LHCN-M2 (cell line): ENCODE data around the gene TBL2. TPM values are rescaled to one million over a fixed set of nuclear protein-coding genes. Genes with fewer than 3 reads are reported as not detected.
"Not testable (repeated sequence)": the region's sequence is repeated elsewhere in the genome, so short reads cannot be mapped to it uniquely, and the experiment has no call there.

Source experiments
- DNase-seq: peaks from one replicate; pipeline ENCODE4 v3.0.0-alpha.2; 2012; ENCODE audit warnings: low read depth
- polyA plus RNA-seq: library from polyadenylated mRNA; unstranded; fragments of >200 nt; gene quantifications from one replicate; pipeline ENCODE4 v1.2.1, GENCODE V29; 2012; ENCODE audit warnings: missing spikeins
- total RNA-seq: library from RNA; depleted of rRNA; stranded (reverse); fragments of >200 nt; gene quantifications from 2 replicates; pipeline ENCODE4 v1.2.3, GENCODE V29; 2014; rRNA removed

The TBL2 gene, protein sequence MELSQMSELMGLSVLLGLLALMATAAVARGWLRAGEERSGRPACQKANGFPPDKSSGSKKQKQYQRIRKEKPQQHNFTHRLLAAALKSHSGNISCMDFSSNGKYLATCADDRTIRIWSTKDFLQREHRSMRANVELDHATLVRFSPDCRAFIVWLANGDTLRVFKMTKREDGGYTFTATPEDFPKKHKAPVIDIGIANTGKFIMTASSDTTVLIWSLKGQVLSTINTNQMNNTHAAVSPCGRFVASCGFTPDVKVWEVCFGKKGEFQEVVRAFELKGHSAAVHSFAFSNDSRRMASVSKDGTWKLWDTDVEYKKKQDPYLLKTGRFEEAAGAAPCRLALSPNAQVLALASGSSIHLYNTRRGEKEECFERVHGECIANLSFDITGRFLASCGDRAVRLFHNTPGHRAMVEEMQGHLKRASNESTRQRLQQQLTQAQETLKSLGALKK
- total RNA-seq = 147 and 171 TPM in 2 replicates
- 54.2 TPM for polyA plus RNA-seq

GRCh38 chr7:73578342-73579128, at the start of gene TBL2:
Gene TBL2, minus strand, starts transcription at chr7:73578579. Its CDS starts 30 bp downstream, at chr7:73578549.
- peak; percentile 98 for DNase-seq

- DNase-seq = peak; percentile 50
Measured at GRCh38 chr7:73626814-73627213, 48.4 kb upstream of the TBL2 start.

DNA sequence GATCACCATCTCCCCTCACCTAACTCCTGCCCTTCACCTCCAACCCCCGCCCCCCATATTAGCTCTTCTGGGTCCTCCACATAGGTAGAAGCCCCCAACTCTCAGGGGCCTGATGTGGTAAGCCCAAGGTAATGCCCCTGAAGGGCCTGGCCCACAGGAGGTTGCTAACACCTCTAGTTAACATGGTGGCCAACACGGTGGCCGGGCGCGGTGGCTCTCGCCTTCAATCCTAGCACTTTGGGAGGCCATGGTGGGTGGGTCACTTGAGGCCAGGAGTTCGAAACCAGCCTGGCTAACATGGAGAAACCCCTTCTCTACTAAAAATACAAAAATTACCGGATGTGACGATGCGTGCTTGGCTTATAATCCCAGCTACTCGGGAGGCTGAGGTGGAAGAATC, 46.9 kb upstream of the TBL2 start:
- DNase-seq = no peak

- no peak for DNase-seq
Measured at GRCh38 chr7:73624669-73625001, 46.3 kb upstream of the TBL2 start.

DNA sequence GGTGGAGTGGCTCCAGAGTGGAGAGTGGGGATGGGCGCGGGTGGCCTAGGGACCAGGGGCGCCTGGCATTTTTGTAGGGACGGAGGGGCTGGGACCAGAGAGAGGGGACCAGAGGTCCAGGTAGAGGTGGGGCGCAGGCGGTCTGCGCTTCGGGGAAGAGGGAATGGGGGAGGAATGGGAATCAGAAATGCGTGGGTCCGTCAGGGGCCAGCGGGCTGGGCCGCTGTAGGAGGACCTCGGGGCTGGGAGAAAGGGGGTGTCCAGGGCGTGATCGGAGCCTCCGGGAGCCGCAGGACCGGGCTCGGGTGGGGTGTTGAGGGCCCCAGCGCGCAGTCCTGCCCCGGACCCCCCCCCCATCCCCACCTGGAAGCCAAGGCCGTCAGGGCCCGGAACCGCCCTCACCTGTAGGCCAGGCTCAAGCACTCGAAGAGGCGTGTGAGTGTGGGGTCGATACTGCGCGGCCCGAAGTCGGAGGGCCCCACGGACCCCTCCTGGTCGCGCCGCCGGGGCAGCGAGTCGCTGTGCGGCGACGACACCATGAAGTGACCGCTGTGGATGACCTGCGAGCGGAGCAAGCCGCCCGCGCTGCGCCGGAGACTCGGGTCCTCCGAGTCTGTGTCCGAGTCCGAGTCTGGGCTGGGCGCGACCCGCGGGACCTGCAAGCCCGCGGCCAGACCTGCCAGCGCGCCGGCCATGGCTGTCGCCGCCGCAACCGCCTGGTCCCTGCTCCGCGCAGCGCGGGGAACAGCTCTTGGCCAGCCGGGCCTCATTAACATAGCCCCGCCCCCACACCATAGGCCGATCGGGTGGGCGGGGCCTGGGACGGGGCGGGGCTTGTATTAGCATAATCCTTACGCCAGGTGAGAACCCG, 45.7 kb upstream of the TBL2 start, which contains the start of gene MLXIPL:
Gene MLXIPL (minus strand): TSS at position 725 of the 871 bp plus-strand sequence. CDS start 30 bp downstream, at position 695.
- DNase-seq = peak; percentile 29

DNA sequence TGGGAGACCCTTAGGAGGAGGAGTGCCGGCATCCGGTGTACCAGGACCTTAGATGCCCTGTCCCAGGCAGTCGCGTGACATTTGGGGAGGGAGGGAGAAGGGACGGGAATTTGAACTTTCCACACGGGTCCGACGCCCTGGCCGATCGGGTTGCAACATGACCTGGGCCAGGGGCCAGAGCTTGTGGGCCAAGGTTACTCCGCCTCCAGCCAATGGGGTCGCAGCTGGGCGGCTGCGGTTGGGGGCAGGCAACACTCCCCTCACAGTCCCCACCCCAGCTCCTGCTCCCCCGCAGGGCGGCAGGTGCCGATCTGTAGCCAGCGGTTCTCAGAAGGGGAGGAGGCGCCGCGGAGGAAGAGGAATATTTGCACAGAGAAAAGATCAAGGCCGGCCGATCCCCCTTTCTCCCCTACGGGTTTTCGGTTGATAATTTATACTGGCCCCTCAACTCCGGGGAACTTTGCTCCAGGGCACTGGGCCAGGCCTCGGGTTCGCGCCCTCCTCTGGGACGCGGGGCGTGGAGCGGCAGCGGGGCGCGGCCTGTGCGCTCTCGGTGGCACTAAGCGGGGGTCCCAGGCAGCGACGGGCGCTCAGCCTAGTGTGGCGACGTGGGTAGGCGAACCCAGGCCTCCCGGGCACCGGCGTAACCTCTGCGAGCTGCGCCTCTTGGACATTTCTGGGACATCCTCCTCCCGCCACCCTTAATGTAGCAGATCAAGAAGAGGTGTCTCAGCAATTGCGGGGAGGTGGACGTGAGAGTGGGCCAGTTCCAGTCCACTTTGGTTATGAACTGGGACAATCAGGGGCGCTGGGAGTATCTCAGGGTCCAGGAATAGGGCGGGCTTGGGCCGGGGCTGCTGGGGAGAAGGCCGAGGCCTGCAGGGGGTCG, 44.8 kb upstream of the TBL2 start:
- no peak for DNase-seq

GRCh38 chr7:73622527-73622908, 44.1 kb upstream of the TBL2 start:
- DNase-seq = no peak

- no peak for DNase-seq
Measured at GRCh38 chr7:73621168-73622063, 43.0 kb upstream of the TBL2 start.

GRCh38 chr7:73619394-73619793, 41.0 kb upstream of the TBL2 start:
- DNase-seq = not testable (repeated sequence)

GRCh38 chr7:73618538-73618937, 40.2 kb upstream of the TBL2 start:
- no peak for DNase-seq

DNA sequence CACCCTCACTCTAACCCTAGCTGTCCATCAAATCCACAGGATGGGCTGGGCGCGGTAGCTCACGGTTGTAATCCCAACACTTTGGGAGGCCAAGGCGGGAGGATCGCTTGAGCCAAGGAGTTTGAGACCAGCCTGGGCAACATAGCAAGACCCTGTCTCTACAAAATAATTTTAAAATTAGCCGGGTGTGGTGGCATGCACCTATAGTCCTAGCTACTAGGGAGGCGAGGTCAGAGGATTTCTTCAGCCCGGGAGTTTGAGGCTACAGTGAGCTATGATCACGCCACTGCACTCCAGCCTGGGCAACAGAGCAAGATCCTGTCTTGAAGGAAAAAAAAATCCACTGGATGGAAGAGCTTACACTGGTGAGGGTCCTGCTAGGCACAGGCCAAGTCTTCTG, 39.1 kb upstream of the TBL2 start:
- not testable (repeated sequence) for DNase-seq

GRCh38 chr7:73615886-73616285, 37.5 kb upstream of the TBL2 start:
- DNase-seq = peak; percentile 41

- not testable (repeated sequence) for DNase-seq
Measured at GRCh38 chr7:73614937-73615336, 36.6 kb upstream of the TBL2 start.

GRCh38 chr7:73613954-73614735, 35.8 kb upstream of the TBL2 start:
- no peak for DNase-seq

- peak; percentile 41 for DNase-seq
Measured at GRCh38 chr7:73612598-73613269, 34.4 kb upstream of the TBL2 start.

GRCh38 chr7:73611017-73611555, 32.7 kb upstream of the TBL2 start:
- peak; percentile 44 for DNase-seq

- DNase-seq = no peak
Measured at GRCh38 chr7:73610105-73610504, 31.7 kb upstream of the TBL2 start.

- not testable (repeated sequence) for DNase-seq
Measured at GRCh38 chr7:73607692-73607983, 29.3 kb upstream of the TBL2 start.
